Measurements from ENCODE around the gene SMIM7.
"Not testable (repeated sequence)": the region's sequence is repeated elsewhere in the genome, so short reads cannot be mapped to it uniquely, and the experiment has no call there.

Gene SMIM7

GRCh38 chr19:16654140-16654539 is 5.8 kb downstream of the SMIM7 start:
- no peak for DNase-seq

- DNase-seq, result no peak
Measured at GRCh38 chr19:16652854-16653253, 7.1 kb downstream of the SMIM7 start.

GRCh38 chr19:16651421-16652188 is 8.3 kb downstream of the SMIM7 start:
- not testable (repeated sequence) for DNase-seq

GRCh38 chr19:16650821-16651220 is 9.1 kb downstream of the SMIM7 start:
- no peak for DNase-seq

GRCh38 chr19:16649734-16650133 is 10.2 kb downstream of the SMIM7 start:
- DNase-seq, result peak in 1 of 3 experiments; percentile 11

- no peak for DNase-seq
Measured at GRCh38 chr19:16645140-16645539, 14.8 kb downstream of the SMIM7 start.

GRCh38 chr19:16641695-16642094 is 18.2 kb downstream of the SMIM7 start:
- no peak for DNase-seq

GRCh38 chr19:16640951-16641350 is 19.0 kb downstream of the SMIM7 start:
- DNase-seq, result no peak

GRCh38 chr19:16638666-16639065 is 21.3 kb downstream of the SMIM7 start:
- DNase-seq, result no peak

- DNase-seq, result no peak
Measured at GRCh38 chr19:16637535-16637934, 22.4 kb downstream of the SMIM7 start.

GRCh38 chr19:16631465-16631864 is 28.5 kb downstream of the SMIM7 start:
- no peak for DNase-seq

GRCh38 chr19:16628984-16629691 is 30.8 kb downstream of the SMIM7 start:
- DNase-seq, result peak in 2 of 3 experiments; percentile 73 to 74

- DNase-seq, result peak; percentile 92 to 96 (median 95)
Measured at GRCh38 chr19:16628183-16628983, 31.6 kb downstream of the SMIM7 start, which contains the start of gene MED26. Gene MED26 (minus strand): TSS chr19:16628204. CDS start chr19:16627943, 261 bp downstream.

GRCh38 chr19:16627928-16628182 is 32.1 kb downstream of the SMIM7 start:
- no peak for DNase-seq

- peak in 1 of 3 experiments; percentile 6 for DNase-seq
Measured at GRCh38 chr19:16627193-16627927, 32.6 kb downstream of the SMIM7 start.

- DNase-seq, result no peak
Measured at GRCh38 chr19:16626796-16627192, 33.1 kb downstream of the SMIM7 start.

- DNase-seq, result no peak
Measured at GRCh38 chr19:16625163-16625958, 34.6 kb downstream of the SMIM7 start.

GRCh38 chr19:16624236-16624635 is 35.7 kb downstream of the SMIM7 start:
- DNase-seq, result no peak

- DNase-seq, result no peak
Measured at GRCh38 chr19:16623576-16623975, 36.4 kb downstream of the SMIM7 start.

- DNase-seq, result no peak
Measured at GRCh38 chr19:16623066-16623465, 36.9 kb downstream of the SMIM7 start.

- DNase-seq, result no peak
Measured at GRCh38 chr19:16621165-16621800, 38.7 kb downstream of the SMIM7 start.

GRCh38 chr19:16620584-16620983 is 39.4 kb downstream of the SMIM7 start:
- no peak for DNase-seq
